Cerebellar cortex (tissue), 1 donor: Measurements from ENCODE around the gene TRIM8.
"Not testable (repeated sequence)": the region's sequence is repeated elsewhere in the genome, so short reads cannot be mapped to it uniquely, and the experiment has no call there.

Experiments used
- DNase-seq: peaks from one replicate; pipeline ENCODE4 v3.0.0-alpha.2; 2015; ENCODE audit warnings: low spot score

The TRIM8 gene

DNA sequence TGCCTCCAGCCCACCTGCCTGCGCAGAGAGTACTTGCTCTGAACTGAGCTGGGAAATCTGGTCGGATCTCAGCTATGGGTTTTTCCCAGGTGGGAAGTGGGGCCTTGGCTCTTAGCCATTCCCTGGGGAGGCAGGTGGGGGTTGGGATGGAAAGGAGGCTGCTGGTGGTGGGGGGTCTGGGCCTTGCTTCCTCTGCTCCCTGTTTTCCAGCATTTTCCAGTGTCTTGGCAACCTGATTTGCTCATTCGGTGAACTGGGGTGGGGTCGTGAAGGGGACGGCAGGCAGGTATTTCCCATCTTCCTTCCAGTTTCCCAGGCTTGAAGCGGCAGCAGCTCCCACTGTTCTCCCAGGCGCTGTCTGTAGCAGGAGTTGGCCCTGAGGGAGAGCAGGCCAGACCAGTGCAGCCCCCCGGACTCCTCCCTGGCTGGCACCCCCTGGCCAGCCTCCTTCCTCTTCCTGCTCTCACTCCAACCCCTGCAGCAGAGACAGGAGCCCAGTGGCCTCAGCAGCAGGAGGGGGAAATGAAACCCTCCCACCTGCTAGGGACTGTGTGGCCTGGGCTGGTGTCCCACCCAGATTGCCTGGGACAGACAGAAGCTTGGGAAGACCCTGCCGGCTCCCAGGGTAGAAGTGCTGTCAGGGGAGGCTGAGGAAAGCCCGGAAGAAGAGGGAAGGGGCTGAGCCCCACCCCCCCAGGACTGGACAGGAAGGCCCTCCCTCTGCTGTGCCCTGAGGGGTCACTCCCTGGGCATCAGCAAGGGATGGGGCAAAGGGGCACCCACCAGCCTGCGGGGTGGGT lies 6.6 kb downstream of the TRIM8 start:
- DNase-seq = no peak

DNA sequence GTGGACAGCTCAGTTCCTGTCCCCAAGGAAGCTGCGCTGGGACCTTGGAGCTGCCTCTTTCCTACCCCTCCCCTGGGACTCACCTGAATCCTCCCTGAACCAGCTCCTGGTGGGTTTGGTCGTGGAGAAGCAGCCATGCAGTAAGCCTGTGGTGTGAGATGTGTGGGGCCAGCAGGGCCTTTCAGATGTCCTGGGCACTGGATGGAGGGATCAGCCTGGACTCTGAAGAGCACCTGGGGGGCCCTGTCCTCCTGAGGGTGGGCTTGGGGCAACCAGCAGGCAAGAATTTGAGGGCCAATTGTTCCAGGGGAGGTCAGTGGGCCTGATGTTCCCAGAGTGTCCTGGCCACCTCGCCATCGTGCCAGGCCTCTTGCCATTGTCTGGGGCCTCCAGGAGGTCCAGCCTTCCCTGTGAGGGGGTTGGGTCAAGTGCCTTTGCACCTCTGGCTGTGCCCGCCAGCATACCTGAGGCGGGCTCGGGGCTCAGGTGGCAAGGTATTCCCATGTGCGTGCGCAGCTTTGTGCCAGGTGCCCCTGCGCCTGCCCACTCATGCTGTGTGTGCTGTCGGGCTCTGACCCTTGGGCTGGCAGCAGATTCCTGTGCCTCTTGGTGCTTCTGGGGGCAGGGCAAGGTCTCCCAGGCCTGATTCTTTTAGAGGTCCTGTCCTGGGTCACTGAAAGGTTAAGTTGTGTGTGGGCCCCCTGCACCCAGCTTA lies 7.3 kb downstream of the TRIM8 start:
- DNase-seq = no peak

DNA sequence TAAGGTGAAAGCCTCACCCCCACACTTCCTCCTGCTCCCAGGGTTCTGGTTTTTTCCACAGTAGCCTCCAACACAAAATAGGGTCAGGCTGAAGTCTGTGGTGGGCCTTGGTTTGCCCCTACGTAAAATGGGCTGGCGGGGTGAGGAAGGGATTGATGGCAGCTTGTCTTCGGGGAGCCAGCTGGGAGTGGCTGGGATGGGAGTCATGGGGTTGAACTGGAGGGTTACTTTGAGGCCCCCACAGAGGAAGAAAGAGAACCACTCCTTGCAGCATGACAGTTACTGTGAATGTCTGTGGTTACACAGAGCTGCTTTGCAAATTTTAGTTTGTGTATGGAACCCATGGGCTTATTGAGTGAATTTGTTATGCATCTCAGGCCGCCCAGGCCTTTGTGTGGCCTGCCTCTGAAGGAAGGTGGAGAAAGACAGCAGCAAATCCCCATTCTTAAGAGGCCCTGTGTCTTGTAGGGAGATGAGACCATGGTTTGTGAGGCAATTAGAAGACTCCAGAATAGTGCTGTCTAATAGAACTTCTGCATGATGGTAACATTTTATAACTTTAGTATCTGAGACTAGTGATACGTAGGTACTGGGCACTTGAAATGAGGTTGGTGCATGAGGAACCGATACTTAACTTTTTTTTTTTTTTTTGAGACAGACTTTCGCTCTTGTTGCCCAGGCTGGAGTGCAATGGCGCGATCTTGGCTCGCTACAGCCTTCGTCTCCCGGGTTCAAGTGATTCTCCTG lies 8.1 kb downstream of the TRIM8 start:
- DNase-seq = no peak

DNA sequence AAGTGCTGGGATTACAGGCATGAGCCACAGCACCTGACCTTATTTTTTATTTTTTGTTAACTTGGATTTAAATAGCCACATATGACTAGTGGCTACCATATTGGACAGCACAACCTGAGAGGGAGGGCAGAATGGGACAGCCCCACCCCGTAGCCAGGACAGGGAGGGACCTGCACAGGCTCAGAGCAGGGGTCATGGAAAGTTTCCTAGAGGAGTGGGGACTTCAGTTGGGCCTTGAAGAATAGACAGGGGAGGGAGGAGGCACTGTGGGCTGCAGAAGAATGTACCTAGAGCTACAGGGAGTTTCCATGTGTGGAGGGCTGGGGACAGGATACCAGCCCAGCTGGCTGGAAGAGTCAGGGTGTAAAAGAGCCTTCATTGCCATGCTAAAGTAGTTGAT lies 8.8 kb downstream of the TRIM8 start:
- DNase-seq = no peak

DNA sequence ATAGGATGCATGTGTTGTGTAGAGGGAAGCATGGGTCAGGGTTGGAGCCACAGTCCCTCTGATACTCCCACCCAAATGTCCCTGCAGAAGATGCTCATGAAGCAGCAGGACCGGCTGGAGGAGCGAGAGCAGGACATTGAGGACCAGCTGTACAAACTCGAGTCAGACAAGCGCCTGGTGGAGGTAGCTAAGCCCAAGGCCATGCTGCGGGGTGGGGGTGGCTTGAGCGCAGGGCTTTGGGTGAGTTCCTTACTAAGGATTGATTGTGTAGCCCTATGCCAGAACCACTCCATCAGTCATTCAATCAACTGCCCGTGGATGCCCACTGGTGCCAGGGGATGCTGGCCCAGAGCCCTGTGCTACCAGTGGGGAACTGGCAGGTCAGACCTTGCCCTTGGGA lies 10.3 kb downstream of the TRIM8 start:
- no peak for DNase-seq

DNA sequence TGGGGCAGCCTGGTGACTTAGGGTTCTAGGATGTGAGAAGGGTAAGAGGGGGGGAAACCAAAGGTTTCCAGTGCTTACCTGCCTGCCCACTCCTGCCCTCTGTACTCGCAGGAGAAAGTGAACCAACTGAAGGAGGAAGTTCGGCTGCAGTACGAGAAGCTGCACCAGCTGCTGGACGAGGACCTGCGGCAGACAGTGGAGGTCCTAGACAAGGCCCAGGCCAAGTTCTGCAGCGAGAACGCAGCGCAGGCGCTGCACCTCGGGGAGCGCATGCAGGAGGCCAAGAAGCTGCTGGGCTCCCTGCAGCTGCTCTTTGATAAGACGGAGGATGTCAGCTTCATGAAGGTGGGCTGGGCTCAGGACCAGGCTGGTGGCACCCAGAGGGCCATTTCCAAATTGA lies 10.7 kb downstream of the TRIM8 start:
- DNase-seq = no peak

DNA sequence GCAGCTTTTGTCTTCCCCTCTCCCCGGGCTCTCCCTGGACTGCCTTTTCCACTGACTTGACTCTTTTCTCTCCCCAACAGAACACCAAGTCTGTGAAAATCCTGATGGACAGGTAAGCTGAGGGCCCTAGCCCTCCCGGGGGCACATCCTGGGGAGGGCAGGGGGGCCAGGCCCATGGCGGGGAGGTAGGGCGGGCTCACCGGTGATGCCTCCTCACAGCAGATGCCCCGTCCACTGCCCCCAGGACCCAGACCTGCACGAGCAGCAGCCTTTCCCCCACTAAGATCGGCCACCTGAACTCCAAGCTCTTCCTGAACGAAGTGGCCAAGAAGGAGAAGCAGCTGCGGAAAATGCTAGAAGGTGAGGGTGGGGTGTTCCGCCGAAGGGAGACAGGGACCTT lies 11.7 kb downstream of the TRIM8 start:
- DNase-seq = no peak

DNA sequence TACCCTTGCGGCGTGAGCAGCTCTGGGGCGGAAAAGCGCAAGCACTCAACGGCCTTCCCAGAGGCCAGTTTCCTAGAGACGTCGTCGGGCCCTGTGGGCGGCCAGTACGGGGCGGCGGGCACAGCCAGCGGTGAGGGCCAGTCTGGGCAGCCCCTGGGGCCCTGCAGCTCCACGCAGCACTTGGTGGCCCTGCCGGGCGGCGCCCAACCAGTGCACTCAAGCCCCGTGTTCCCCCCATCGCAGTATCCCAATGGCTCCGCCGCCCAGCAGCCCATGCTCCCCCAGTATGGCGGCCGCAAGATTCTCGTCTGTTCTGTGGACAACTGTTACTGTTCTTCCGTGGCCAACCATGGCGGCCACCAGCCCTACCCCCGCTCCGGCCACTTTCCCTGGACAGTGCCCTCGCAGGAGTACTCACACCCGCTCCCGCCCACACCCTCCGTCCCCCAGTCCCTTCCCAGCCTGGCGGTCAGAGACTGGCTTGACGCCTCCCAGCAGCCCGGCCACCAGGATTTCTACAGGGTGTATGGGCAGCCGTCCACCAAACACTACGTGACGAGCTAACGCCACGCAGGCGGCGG lies 12.6 kb downstream of the TRIM8 start:
- no peak for DNase-seq

DNA sequence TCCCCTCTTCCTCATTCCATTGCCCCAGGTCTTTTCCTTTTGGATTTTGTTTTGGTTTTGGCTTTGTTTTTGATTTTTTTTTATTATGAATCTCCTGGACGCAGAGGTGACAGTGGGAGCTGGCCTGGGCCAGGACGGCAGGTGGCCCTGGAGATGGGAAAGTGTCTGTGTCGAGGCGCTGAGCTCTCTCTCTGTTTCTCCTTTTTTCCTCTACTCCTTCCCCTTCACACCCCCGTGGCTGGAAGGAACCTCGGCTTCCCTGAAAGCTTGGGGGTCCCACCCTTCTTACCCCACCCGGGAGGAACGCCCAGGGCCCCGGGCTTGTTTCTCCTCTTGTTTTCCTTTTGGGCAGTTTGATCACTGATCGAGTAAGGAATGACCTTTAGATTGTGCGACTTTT lies 13.2 kb downstream of the TRIM8 start:
- no peak for DNase-seq

DNA sequence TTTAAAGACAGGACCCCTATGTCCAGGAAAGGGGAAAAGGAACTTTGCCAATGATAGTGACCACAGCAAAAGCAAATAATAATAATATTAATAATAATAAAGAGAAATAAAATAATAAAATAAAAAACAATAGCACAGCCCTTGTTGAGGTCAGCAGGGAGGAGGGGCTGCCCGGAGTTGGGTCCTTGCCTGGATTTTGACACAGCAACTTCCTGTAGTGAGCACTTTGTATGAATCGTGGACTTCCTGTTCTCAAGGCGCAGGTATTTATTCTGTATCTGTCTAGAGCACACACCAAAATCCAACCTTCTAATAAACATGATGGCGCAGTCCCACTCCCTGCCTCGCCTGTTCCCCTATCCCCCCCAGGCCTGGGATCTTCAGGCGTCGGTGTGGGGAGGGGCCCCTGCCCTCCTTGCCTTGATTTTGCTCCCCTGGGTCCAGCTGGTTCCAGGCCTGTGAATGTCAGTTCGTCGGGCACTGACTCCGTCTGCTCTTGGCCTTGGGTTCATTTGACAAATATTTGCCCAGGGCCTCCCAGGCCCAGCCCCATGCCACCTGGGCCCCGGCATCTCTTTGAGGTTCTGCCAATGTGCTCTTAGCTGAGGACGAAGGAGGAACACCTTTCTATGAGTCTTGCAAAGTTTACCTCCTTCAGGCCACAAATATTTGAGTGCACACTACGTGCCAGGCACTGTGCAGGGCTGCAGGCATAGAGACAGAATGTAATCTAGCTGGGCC lies 13.9 kb downstream of the TRIM8 start:
- no peak for DNase-seq

DNA sequence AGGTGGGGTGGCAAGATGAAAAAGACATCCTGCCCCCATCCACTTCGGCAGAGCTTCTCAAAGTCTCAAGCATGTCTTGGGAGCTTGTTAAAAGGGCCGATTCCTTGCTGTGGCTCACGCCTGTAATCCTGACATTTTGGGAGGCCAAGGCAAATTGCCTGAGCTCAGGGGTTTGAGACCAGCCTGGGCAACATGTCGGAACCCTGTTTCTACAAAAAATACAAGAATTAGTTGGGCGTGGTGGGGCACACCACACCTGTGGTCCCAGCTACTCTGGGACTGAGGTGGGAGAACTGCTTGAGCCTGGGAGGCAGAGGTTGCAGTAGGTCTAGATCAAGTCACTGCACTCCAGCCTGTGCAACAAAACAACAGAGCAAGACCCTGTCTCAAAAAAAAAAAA lies 14.5 kb downstream of the TRIM8 start:
- DNase-seq = no peak

DNA sequence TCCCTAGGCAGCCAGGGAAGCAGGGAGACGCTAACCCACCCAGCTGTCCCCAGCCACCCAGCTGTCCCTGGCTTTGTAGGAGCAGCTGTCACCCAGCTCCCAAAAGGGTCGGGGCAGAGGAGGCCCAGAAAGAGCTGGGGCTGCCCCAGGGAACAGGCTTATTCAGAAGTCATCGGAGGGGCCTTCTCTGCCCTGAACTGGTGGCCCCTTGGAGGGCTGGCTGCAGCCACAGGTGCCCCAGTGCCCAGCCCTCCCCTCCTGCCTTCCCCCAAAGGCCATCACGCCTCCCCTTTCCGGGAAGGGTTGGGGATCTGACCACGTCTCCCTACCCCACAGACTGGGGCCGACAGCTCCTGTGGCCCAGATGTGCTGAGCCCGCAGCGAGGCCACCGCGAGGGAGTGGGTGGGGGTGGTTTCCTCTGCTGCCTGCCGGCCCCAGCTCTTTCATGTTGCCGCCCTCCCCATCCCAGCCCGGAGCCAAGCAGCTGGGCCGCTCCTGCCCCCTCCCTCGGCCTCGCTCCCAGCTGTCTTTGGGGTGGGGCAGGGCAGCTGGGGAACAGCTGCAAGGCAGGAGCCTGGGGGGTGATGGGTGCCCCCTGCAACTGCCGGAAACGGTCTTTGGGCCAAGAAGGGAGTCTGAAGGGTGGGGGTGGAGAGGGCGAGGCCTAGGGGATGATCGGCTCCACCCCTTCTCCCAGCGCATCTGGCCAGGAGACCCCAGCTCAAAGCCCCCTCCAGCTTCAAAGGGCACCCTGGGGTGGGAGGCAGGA lies 16.8 kb downstream of the TRIM8 start:
- DNase-seq = no peak

DNA sequence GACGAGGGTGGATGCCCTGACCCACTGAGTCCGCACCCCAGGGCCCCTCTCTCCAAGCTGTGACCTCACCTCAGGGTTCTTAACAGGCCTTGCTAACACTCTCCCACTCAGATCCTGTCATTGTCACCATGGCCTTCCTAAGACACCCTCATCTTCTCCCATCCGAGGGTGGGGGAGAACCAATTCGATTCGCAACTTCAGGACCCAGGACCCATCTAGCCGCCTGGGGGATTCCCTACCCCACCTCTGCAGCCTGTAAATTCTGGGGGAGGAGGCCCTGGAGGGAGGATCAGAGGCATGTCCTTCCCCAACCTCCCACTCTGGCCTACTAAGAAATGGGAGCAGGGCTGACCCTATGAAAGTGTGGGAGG lies 17.4 kb downstream of the TRIM8 start:
- no peak for DNase-seq

DNA sequence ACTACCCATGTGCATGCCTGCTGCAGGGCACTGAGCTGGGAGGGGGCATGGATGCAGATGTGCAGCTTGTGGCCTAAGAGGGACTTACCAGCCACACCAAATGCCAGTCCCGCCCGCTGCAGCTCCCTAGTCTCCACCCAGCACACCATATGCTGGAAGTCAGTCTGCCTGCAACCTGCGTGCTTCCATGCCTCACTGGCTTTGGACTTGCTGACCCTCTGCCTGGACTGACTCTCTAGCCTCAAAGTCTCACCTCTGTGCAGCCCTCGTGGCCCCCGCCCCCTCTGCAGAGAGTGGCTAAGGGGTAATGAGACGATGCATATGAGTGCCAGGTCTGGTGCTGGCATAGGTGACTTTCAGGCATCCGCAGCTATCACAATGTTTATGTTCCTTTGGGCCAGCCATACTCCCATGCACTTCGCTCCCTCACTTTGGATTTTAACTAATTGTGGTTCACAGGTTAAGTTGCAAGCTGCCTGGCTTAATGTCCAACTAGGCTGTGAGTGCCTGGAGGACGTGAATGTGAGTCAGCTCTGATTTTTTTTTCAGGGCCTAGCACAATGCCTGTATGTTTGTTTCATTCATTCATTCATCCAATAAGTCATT lies 21.7 kb downstream of the TRIM8 start:
- DNase-seq = no peak

DNA sequence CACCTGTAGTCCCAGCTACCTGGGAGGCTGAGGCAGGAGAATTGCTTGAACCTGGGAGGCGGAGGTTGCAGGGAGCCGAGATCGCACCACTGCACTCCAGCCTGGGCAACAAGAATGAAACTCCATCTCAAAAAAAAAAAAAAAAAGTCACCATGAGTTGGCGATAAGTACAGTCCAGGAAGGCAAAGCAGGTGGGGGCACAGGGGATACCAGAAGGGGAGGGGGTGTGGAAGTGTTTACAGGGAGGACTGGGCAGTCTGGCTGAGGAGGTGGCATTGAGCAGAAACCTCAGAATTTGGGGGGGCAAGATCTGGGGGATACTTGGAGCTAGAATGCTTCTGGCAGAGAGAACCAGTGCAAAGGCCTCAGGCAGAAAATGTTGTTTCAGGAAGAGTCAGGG lies 23.1 kb downstream of the TRIM8 start:
- not testable (repeated sequence) for DNase-seq

DNA sequence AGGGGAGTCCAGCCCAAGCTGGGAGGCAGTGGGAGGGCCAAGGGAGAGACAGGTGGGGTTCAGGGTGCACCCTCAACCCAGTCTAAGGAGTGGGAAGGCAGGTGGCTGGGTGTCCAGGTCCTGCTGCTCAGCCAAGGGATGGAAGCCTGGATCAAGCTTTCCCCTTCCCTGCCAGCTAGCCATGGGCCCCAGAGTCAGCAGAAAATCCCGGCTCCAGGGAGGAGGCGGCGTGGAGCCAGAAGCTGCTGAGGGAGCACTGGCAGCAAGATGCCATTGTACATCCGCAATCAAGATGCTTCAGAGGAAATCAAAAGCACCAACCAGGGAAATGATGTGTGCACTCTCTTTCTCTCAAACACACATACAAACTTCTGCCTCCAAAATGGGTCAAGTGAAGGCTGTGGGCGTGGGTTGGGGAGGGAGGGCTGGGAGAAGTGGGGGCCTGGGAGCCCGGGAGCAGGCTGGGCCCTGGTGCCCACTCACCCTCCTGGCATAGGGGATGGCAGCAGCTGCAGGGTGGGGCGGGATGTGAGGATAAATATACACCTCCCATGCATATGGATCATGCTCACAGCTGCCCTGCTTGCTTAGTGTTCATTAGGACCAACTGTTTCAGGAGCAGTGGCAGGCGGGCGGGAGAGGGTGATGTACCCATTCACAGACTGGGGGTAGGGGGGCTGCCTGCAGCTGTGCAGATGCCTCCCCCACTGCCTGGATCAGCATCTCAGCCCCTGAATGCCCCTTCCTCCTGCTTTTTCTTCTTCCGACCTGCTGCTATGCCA lies 24.2 kb downstream of the TRIM8 start:
- no peak for DNase-seq

DNA sequence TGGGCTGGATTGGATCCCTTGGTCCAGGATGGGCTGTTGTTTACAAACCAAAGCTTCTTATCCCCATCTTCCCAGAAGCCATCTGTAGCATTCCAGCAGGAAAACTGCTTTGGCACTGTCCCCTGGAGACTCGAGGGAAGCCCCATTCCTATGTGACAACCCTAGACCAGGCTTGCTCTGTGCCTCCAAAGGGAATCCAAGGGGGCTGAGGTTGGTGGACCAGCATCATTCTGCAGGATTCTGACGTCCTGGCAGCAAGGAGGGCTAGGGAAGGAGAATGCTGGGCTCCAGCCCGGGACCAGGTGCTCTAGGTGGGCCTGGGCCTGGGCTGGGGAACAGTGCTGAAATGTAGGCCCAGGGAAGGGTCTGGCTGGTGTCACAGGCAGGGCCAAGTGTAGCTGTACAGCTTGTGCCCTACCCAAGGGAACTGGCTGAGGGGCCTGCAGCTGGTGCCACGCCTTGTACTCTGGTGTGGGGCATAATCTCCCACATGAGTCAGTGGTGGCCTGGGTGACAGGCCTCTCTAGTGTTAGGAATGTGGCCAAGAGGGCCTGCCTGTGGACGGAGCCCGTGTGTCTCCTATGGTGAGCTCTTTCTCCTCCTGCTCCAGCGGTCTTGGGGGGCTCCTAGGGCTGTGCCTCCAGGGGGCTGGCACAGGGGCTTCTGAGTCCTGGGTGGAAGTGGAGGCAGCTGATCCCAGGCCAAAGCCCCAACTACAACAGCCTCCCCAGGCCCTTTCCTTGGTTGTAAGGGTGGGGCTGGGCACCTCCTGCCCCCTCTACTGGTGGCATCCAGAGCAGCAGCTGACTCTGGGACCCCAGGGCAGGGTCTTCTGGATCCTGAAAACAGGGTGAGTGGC lies 25.2 kb downstream of the TRIM8 start:
- DNase-seq = no peak

DNA sequence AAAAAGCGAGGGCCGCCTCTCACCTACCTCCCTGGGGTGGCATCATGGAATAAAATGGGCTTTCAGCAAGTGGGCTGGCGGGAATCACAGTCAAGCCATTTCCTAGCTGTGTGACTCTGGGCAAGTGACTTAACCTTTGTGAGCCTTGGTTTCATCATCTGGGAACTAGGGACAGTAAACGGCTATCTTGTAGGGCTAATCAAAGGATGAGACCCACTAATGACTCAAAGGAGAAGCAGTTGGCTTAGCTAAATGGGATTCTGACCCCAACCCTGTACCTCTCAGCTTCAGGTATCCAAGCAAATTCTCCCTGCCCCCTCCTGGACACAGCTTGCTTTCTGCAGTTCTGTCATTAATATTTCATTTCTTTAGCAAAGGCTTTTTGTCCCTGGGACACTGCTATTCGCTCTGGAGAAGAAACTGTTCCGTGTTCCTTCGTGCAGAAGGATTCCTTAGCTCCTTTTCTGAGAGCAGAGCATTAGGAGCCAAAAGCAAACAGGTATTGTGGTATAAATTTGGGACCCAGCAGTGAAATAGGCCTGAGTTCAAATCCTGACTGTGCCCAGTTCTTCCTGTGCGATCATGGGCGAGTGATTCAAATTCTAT lies 25.9 kb downstream of the TRIM8 start:
- no peak for DNase-seq
